ENCODE data around the gene KCNJ10.

DNA sequence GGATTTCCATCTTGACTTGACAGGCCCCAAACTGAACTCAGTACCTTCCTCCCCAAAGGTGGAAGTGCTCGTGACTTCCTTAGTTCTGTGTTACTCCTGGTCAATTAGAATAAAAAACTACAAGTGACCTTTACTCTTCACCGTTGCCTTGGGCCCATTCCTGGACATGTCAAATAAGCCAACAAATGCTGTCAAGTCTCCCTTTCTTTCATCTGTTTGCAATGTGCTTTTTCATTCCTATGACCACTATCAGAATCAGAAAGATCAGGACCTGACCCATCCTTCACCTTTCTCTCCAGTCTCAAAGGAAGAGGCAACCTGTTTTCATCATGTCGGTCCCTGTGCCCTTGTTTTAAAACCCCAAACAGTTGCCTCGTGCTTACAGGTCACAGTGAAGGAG is 4.9 kb upstream of the KCNJ10 start:
- TF ChIP-seq, protein P1, sequence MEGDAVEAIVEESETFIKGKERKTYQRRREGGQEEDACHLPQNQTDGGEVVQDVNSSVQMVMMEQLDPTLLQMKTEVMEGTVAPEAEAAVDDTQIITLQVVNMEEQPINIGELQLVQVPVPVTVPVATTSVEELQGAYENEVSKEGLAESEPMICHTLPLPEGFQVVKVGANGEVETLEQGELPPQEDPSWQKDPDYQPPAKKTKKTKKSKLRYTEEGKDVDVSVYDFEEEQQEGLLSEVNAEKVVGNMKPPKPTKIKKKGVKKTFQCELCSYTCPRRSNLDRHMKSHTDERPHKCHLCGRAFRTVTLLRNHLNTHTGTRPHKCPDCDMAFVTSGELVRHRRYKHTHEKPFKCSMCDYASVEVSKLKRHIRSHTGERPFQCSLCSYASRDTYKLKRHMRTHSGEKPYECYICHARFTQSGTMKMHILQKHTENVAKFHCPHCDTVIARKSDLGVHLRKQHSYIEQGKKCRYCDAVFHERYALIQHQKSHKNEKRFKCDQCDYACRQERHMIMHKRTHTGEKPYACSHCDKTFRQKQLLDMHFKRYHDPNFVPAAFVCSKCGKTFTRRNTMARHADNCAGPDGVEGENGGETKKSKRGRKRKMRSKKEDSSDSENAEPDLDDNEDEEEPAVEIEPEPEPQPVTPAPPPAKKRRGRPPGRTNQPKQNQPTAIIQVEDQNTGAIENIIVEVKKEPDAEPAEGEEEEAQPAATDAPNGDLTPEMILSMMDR (tag by site-specific recombination; IDR thresholded peaks at IDR 0.05): no peak
- TF ChIP-seq ZNF10 (tag by site-specific recombination; IDR thresholded peaks at IDR 0.05) (no peak), ZNF174 (tag by site-specific recombination; IDR thresholded peaks at IDR 0.05) (no peak), YY1 (tag by site-specific recombination; IDR thresholded peaks at IDR 0.05) (no peak), BCL11B (tag by site-specific recombination; IDR thresholded peaks at IDR 0.05; ENCODE audit: low read depth) (no peak), TCF7L2 (IDR thresholded peaks at IDR 0.05; ENCODE audit: borderline replicate concordance, low read depth, low read length) (no peak)
- TF ChIP-seq, protein P2, sequence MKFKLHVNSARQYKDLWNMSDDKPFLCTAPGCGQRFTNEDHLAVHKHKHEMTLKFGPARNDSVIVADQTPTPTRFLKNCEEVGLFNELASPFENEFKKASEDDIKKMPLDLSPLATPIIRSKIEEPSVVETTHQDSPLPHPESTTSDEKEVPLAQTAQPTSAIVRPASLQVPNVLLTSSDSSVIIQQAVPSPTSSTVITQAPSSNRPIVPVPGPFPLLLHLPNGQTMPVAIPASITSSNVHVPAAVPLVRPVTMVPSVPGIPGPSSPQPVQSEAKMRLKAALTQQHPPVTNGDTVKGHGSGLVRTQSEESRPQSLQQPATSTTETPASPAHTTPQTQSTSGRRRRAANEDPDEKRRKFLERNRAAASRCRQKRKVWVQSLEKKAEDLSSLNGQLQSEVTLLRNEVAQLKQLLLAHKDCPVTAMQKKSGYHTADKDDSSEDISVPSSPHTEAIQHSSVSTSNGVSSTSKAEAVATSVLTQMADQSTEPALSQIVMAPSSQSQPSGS (tag by site-specific recombination; IDR thresholded peaks at IDR 0.05; ENCODE audit: low read depth): no peak
